ENCODE data around the gene UBL3. TPM values are rescaled to one million over a fixed set of nuclear protein-coding genes. Genes with fewer than 3 reads are reported as not detected.

UBL3 gene
- total and polyA plus RNA-seq, 10 of the 15 experiments (the other 5 are each of a cell fraction or from before 2014, with no cell fraction given), result 5.5 to 13.7 (median 10.6) TPM

- TF ChIP-seq CUX1 (IDR thresholded peaks at IDR 0.05; ENCODE audit: insufficient replicate concordance, low read depth, low read length) (no peak), SP1 (IDR thresholded peaks at IDR 0.05; ENCODE audit: low read depth, low read length) (no peak), ZBTB33 (IDR thresholded peaks at IDR 0.05) (no peak)
Measured at GRCh38 chr13:29743201-29743786, 107.1 kb downstream of the UBL3 start (continued).

- in situ Hi-C loops (cut with MboI) (no loop called here), intact Hi-C loops (cut with micrococcal nuclease; ENCODE audit: unreplicated experiment) (no loop called here)
- ATAC-seq (peak; percentile 15; the same call in 2 of the 3 replicates), FAIRE-seq (no peak), DNase-seq (ENCODE audit: low read depth, low spot score) (no peak)
- ChIA-PET CTCF (interaction anchor here (1.0 to 1.5 kb wide), 3 partner anchors 30 to 186 kb away, joined by 3 read pairs; no protein-coding TSS in a partner anchor), RAD21 (ENCODE audit: unreplicated experiment) (no interaction called here), POLR2A (interaction anchor here (1.0 kb wide), 1 partner anchor 11 kb away, joined by 8 read pairs; no protein-coding TSS in a partner anchor), SMC1A (ENCODE audit: uncharacterized antibody, unreplicated experiment) (interaction anchor here (0.8 to 1.2 kb wide), 3 partner anchors 14 to 30 kb away, joined by 3 to 4 read pairs (median 4); no protein-coding TSS in a partner anchor)
- Histone ChIP-seq H3K4me3 (no peak overlapping the region), H3K27me3 (replicated peaks in 1 of 2; ENCODE audit: control insufficient read depth in 2 of 2, insufficient read depth in 2 of 2, low read length in 1 of 2) (0 out of 4 replicates have a peak, but pooled peaks cover 0 to 3% of the 10 kb centered on the region in 2 experiments), H2AFZ (ENCODE audit: control insufficient read depth, low read depth, low read length) (no peak overlapping the region), H3K4me1 (ENCODE audit: control insufficient read depth, insufficient read depth, low read length) (no peaks in the 10 kb centered on the region; the same call in 1 of the 2 replicates), H3K36me3 (ENCODE audit: control insufficient read depth in 2 of 2, insufficient read depth in 2 of 2, low read length in 1 of 2) (no peaks in the 10 kb centered on the region), H4K20me1 (ENCODE audit: control insufficient read depth, insufficient read depth) (no peaks in the 10 kb centered on the region), H3K27ac (ENCODE audit: control insufficient read depth, insufficient read depth) (no peak overlapping the region), H3K9me3 (replicated peaks; ENCODE audit: control insufficient read depth, insufficient read depth, low read length) (no peaks in the 10 kb centered on the region), H3K79me2 (ENCODE audit: control insufficient read depth, insufficient read depth, low read length) (no peaks in the 10 kb centered on the region), H3K4me2 (ENCODE audit: control insufficient read depth, insufficient read depth) (no peak overlapping the region), H3K9ac (ENCODE audit: control insufficient read depth, insufficient read depth, low read length) (no peak overlapping the region)
- WGBS (ENCODE audit: insufficient coverage, insufficient replicate concordance, low lambda C conversion rate, missing lambda C conversion rate), result 21% methylated on average over 3 of the region's 3 CpGs
- BruUV-seq (replicated peaks), result no TSS peak
- TF ChIP-seq FOS (IDR thresholded peaks at IDR 0.05; ENCODE audit: borderline replicate concordance, extremely low read depth, insufficient read length), result no peak
- TF ChIP-seq ZBTB11 (CRISPR knock-in tag; IDR thresholded peaks at IDR 0.05), result no peak
- no peak for TF ChIP-seq GABPA (IDR thresholded peaks at IDR 0.05; ENCODE audit: low read depth)
- no peak for TF ChIP-seq MTA2 (IDR thresholded peaks at IDR 0.05; ENCODE audit: low read depth)
- TF ChIP-seq CBX3 (IDR thresholded peaks at IDR 0.05; ENCODE audit: borderline replicate concordance, low read depth), result no peak
- TF ChIP-seq USF2 (IDR thresholded peaks at IDR 0.05; ENCODE audit: borderline replicate concordance, low read depth, low read length), result no peak
- no peak for TF ChIP-seq ATF7 (IDR thresholded peaks at IDR 0.05; ENCODE audit: low read depth)
Measured at GRCh38 chr13:29740961-29741360, 109.5 kb downstream of the UBL3 start.
